Measurements from ENCODE around the gene ADGRD2. TPM values are rescaled to one million over a fixed set of nuclear protein-coding genes. Genes with fewer than 3 reads are reported as not detected.

The ADGRD2 gene
- total and polyA plus RNA-seq, 9 of the 15 experiments (the other 6 are each of a cell fraction or from before 2014, with no cell fraction given): not detected

DNA sequence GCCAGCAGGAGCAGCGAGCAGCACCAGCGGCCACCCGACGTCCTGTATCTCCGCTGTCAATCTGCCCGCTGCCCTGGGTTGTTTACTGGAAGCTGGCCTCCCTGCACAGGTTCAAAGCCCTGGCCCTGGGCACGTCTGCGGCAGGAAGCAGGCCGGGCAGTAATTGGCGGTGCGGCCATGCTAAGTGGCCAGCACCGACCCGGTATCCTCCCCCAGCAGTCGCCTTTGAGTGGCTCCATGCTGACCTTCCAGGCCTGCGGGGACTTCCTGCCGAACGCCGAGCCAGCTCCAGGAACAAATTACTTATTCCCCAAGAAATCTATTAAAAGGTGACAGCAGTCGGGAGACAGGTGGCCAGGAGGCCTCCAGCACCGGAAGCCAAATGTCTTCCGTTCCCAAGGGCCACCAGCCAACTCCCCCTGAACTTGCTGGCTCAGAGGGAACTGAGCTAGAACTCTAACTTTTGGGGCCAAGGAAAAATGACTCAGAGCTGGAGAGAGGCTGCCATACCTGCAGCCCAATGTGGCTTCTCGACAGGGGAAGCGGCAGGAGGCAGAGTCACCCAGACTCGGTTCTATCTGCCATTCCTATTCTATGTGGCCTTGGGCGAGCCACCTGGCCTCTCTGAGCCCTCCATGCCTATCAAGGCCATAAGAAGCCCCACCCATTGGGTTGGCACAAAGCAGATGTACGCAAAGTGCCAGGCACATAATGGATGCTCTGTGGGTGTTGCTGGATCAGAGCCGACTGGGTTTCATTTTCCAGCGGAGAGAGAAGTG, 21.3 kb upstream of the ADGRD2 start:
- no peak for ATAC-seq
- FAIRE-seq: no peak
- no peak overlapping the region for H3K4me3 ChIP-seq
- DNase-seq (ENCODE audit: extremely low read depth in 1 of 4, low spot score in 3 of 4): no peak
- ChIA-PET POLR2A (interaction anchor here (1.9 kb wide), 1 partner anchor 15 kb away, joined by 6 read pairs; no protein-coding TSS in a partner anchor), CTCF (ENCODE audit: low intra/inter-chr PET ratio) (no interaction called here)
- intact Hi-C loops (cut with micrococcal nuclease) (no loop called here), in situ Hi-C loops (cut with MboI) (no loop called here)
- H3K4me2 ChIP-seq (ENCODE audit: insufficient read depth, low read length): no peak overlapping the region
- H3K9me1 ChIP-seq (ENCODE audit: control insufficient read depth, insufficient read depth, low read length): peaks cover 2% of the 10 kb centered on the region
- H2AFZ ChIP-seq (ENCODE audit: low read depth, low read length): 0 out of 2 replicates have a peak overlapping the region, but pooled peaks have one; percentile 17
- no peaks in the 10 kb centered on the region for H3K36me3 ChIP-seq (ENCODE audit: control insufficient read depth, insufficient read depth, low read length)
- H3K4me1 ChIP-seq (replicated peaks in 1 of 2; ENCODE audit: control insufficient read depth in 2 of 2, insufficient read depth in 2 of 2, low read length in 2 of 2): peaks cover under 1 to 6% of the 10 kb centered on the region in 2 experiments; a peak in 4 of 5 replicates
- H3K79me2 ChIP-seq (ENCODE audit: control insufficient read depth, insufficient read depth, low read length): no peaks in the 10 kb centered on the region
- 39% methylated on average over 28 of the region's 28 CpGs for WGBS (ENCODE audit: insufficient coverage, low coverage, missing lambda C conversion rate)
- no peaks in the 10 kb centered on the region for H3K9me3 ChIP-seq (replicated peaks; ENCODE audit: control insufficient read depth, insufficient read depth, low read depth, low read length)
- peak overlapping the region in 1 of 2 experiments; percentile 65; a peak in 2 of 4 replicates for H3K9ac ChIP-seq (ENCODE audit: insufficient read depth in 1 of 2, low read depth in 2 of 2, low read length in 2 of 2)
- H4K20me1 ChIP-seq (replicated peaks; ENCODE audit: control insufficient read depth, insufficient read depth, low read length): no peaks in the 10 kb centered on the region
- no TSS peak for BruUV-seq (replicated peaks)
- peaks cover 4 to 33% of the 10 kb centered on the region in 2 experiments; a peak in 4 of 5 replicates for H3K27me3 ChIP-seq (ENCODE audit: control insufficient read depth in 2 of 2, insufficient read depth in 2 of 2, low read length in 2 of 2)
- no peak overlapping the region for H3K27ac ChIP-seq (ENCODE audit: extremely low read depth, low read depth, low read length)
- TF ChIP-seq TCF7 (IDR thresholded peaks at IDR 0.05; ENCODE audit: borderline replicate concordance) (no peak), ZNF551 (CRISPR knock-in tag; IDR thresholded peaks at IDR 0.05) (no peak), FOXA1 (IDR thresholded peaks at IDR 0.05; ENCODE audit: borderline replicate concordance) (no peak), BRF1 (IDR thresholded peaks at IDR 0.05; ENCODE audit: borderline replicate concordance, extremely low read depth, insufficient read length) (no peak), ZNF583 (CRISPR knock-in tag; IDR thresholded peaks at IDR 0.05) (no peak), KLF16 (IDR thresholded peaks at IDR 0.05) (no peak), SMARCA5 (IDR thresholded peaks at IDR 0.05) (no peak), ZNF277 (CRISPR knock-in tag; IDR thresholded peaks at IDR 0.05; ENCODE audit: borderline replicate concordance) (no peak), SP1 (CRISPR knock-in tag; IDR thresholded peaks at IDR 0.05) (no peak), OTX1 (CRISPR knock-in tag; IDR thresholded peaks at IDR 0.05) (no peak), ZSCAN29 (IDR thresholded peaks at IDR 0.05) (no peak), CBFB (CRISPR knock-in tag; IDR thresholded peaks at IDR 0.05) (no peak), NFE2 (IDR thresholded peaks at IDR 0.05; ENCODE audit: low read depth) (no peak)
- TF ChIP-seq, protein P1, sequence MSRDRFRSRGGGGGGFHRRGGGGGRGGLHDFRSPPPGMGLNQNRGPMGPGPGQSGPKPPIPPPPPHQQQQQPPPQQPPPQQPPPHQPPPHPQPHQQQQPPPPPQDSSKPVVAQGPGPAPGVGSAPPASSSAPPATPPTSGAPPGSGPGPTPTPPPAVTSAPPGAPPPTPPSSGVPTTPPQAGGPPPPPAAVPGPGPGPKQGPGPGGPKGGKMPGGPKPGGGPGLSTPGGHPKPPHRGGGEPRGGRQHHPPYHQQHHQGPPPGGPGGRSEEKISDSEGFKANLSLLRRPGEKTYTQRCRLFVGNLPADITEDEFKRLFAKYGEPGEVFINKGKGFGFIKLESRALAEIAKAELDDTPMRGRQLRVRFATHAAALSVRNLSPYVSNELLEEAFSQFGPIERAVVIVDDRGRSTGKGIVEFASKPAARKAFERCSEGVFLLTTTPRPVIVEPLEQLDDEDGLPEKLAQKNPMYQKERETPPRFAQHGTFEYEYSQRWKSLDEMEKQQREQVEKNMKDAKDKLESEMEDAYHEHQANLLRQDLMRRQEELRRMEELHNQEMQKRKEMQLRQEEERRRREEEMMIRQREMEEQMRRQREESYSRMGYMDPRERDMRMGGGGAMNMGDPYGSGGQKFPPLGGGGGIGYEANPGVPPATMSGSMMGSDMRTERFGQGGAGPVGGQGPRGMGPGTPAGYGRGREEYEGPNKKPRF (IDR thresholded peaks at IDR 0.05; ENCODE audit: low read depth, low read length): no peak
- TF ChIP-seq, protein P2, sequence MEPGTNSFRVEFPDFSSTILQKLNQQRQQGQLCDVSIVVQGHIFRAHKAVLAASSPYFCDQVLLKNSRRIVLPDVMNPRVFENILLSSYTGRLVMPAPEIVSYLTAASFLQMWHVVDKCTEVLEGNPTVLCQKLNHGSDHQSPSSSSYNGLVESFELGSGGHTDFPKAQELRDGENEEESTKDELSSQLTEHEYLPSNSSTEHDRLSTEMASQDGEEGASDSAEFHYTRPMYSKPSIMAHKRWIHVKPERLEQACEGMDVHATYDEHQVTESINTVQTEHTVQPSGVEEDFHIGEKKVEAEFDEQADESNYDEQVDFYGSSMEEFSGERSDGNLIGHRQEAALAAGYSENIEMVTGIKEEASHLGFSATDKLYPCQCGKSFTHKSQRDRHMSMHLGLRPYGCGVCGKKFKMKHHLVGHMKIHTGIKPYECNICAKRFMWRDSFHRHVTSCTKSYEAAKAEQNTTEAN (CRISPR knock-in tag; IDR thresholded peaks at IDR 0.05): no peak
- TF ChIP-seq, protein P3, sequence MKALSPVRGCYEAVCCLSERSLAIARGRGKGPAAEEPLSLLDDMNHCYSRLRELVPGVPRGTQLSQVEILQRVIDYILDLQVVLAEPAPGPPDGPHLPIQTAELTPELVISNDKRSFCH (CRISPR knock-in tag; IDR thresholded peaks at IDR 0.05): no peak
- TF ChIP-seq, protein P3 (tag; IDR thresholded peaks at IDR 0.05): no peak

Measured in K562 (cell line).